OCI-LY7 (cell line): ENCODE measurements around the gene CMSS1.

Experiments used
- CTCF ChIP-seq: fragments of 200-600 bp; sonication (generic); conservative IDR thresholded peaks from 2 replicates; pipeline ENCODE4 v1.5.1; 2014; ENCODE audit warnings: mild to moderate bottlenecking, antibody characterized with exemption, low read length, moderate library complexity, mixed read lengths
- EZH2phosphoT487 ChIP-seq: fragments of 200-600 bp; sonication (generic); IDR thresholded peaks from 2 replicates; pipeline ENCODE4 v1.6.1; 2018; ENCODE audit warnings: low read depth, borderline replicate concordance, mild to moderate bottlenecking, mixed run types, antibody characterized with exemption, low read length, moderate library complexity, mixed read lengths

- TF ChIP-seq CTCF (no peak), EZH2phosphoT487 (no peak)
These were observed 133.3 kb downstream of the CMSS1 start for GRCh38 chr3:99950921-99951320.
